Spleen (tissue), 3 donors: ENCODE data around the gene FKBP7.

ENCODE experiments used
- POLR2A ChIP-seq, 3 donors: fragments of 450-650 bp; IDR thresholded peaks; one replicate each; pipeline ENCODE4 v1.5.1; 2017; ENCODE audit warnings: antibody characterized with exemption in 3 of 3, mild to moderate bottlenecking in 1 of 3
- POLR2AphosphoS5 ChIP-seq, 3 donors: sonication (generic); formaldehyde crosslinking; IDR thresholded peaks; one replicate each; pipeline ENCODE4 v1.5.1; 2017; ENCODE audit warnings: antibody characterized with exemption in 3 of 3

- TF ChIP-seq POLR2A (IDR thresholded peaks at IDR 0.05) (peak in 1 of 3 donors; percentile 34), POLR2AphosphoS5 (IDR thresholded peaks at IDR 0.05) (peak in 2 of 3 donors; percentile 72 to 74)
Observed at GRCh38 chr2:178414266-178415247, 63.8 kb downstream of the FKBP7 start.
